Esophagus muscularis mucosa (tissue), 3 donors: ENCODE data around the gene NEXMIF.
"Not testable (repeated sequence)": the region's sequence is repeated elsewhere in the genome, so short reads cannot be mapped to it uniquely, and the experiment has no call there.

Source experiments
- EP300 ChIP-seq: sonication (generic); formaldehyde crosslinking; IDR thresholded peaks from one replicate; pipeline ENCODE4 v1.6.1; 2017; ENCODE audit warnings: antibody characterized with exemption
- POLR2AphosphoS5 ChIP-seq, 2 donors: sonication (generic); formaldehyde crosslinking; IDR thresholded peaks; one replicate each; pipeline ENCODE4 v1.6.1; 2017; ENCODE audit warnings: antibody characterized with exemption in 2 of 2

DNA sequence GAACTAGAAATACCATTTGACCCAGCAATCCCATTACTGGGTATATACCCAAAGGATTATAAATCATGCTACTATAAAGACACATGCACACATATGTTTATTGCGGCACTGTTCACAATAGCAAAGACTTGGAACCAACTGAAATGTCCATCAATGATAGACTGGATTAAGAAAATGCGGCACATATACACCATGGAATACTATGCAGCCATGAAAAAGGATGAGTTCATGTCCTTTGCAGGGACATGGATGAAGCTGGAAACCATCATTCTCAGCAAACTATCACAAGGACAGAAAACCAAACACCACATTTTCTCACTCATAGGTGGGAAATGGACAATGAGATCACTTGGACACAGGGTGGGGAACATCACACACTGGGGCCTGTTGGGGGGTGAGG, 105.5 kb downstream of the NEXMIF start:
- TF ChIP-seq EP300; POLR2AphosphoS5 (IDR thresholded peaks at IDR 0.05): not testable (repeated sequence)
